ENCODE data around the gene MBOAT7. TPM values are rescaled to one million over a fixed set of nuclear protein-coding genes. Genes with fewer than 3 reads are reported as not detected.
"Not testable (repeated sequence)": the region's sequence is repeated elsewhere in the genome, so short reads cannot be mapped to it uniquely, and the experiment has no call there.

Gene MBOAT7
- total RNA-seq, 1 donor from 2014 or later, result 57.9 TPM

DNA sequence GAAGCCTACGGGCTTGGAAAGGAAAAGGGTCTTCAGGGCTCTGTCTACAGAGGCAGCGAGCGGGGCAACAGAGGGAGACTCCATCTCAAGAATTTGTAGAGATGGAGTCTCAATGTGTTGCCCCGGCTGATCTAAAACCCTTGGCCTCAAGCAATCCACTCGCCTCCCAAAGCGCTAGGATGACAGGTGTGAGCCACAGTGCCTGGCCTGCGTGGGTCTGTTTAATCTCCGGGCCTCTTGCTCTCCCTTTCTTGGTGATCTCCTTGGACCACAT, 19.3 kb upstream of the MBOAT7 start:
- TF ChIP-seq, protein P1, sequence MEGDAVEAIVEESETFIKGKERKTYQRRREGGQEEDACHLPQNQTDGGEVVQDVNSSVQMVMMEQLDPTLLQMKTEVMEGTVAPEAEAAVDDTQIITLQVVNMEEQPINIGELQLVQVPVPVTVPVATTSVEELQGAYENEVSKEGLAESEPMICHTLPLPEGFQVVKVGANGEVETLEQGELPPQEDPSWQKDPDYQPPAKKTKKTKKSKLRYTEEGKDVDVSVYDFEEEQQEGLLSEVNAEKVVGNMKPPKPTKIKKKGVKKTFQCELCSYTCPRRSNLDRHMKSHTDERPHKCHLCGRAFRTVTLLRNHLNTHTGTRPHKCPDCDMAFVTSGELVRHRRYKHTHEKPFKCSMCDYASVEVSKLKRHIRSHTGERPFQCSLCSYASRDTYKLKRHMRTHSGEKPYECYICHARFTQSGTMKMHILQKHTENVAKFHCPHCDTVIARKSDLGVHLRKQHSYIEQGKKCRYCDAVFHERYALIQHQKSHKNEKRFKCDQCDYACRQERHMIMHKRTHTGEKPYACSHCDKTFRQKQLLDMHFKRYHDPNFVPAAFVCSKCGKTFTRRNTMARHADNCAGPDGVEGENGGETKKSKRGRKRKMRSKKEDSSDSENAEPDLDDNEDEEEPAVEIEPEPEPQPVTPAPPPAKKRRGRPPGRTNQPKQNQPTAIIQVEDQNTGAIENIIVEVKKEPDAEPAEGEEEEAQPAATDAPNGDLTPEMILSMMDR (IDR thresholded peaks at IDR 0.05), result no peak
- H3K27ac ChIP-seq, result peak overlapping the region; percentile 92
- DNase-seq (no peak), ATAC-seq (no peak)
- H3K36me3 ChIP-seq, result peaks cover 42% of the 10 kb centered on the region
- intact Hi-C loops (cut with DNase I), result no loop called here
- H3K4me3 ChIP-seq, result no peak overlapping the region
- H3K4me1 ChIP-seq, result peaks cover 68% of the 10 kb centered on the region
- H3K27me3 ChIP-seq, result no peaks in the 10 kb centered on the region
- no peaks in the 10 kb centered on the region for H3K9me3 ChIP-seq

DNA sequence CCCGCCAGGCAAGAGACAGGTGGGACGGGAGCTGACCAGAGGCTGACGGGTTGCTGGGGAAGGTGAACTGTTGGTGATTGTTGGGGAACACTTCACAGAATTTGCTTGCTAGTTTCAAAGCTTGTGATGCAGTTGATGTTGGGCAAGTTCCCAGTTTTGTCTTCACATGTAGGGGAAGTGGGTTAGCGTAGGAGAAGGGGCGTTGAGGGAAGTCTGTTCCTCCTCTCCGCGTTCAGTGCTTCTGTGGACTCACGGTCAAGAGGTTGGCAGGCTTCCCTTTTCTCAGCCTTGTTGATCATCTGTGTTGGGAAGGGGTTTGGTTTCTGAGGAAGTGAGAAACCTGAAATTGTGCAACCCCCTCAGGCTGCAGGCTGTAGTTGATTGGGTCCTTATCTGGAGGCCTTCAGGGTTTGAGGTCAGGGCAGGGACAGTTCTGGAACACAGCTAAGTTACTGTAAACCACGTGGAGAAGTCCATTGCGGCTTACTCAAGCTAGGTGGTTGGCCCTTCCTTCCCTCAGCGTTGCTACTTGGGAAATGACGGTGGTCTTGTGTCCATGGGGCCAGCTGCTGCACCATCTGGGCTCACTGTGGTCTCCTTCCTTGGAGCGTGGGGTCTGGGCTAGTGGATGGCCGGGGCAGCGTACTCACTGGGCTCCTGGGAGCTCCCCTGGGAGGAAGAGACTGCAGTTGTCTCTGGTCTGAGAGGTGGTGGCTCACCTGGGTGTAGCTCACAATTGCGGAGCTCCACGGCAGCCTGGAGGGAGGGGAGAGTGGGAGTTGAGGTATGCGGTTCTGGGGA, 18.8 kb upstream of the MBOAT7 start:
- intact Hi-C loops (cut with DNase I), result no loop called here
- peaks cover 48% of the 10 kb centered on the region for H3K36me3 ChIP-seq
- ATAC-seq, result peak; percentile 79
- H3K9me3 ChIP-seq, result no peaks in the 10 kb centered on the region
- peaks cover 72% of the 10 kb centered on the region for H3K4me1 ChIP-seq
- H3K27ac ChIP-seq, result peak overlapping the region; percentile 92
- H3K4me3 ChIP-seq, result peak overlapping the region; percentile 21
- peak; percentile 87 for DNase-seq
- H3K27me3 ChIP-seq, result no peaks in the 10 kb centered on the region
- TF ChIP-seq, protein P1 (IDR thresholded peaks at IDR 0.05), result no peak

DNA sequence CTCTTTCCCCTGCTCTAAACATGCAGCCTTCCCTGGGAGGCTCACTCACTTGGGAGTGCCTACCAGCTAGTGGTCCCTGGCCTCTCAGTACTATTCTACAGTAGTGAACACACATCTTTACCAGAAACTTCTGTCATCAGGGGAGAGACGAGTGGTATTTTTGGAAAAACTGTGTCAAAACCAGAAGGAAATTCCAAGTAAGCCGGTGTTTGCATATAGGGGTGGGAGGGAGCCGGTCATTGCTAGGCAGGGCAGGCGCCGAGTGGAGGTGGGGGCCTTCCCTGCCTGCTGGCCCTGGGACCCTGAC, 18.2 kb upstream of the MBOAT7 start:
- no peak for DNase-seq
- H3K27me3 ChIP-seq, result no peaks in the 10 kb centered on the region
- H3K9me3 ChIP-seq, result no peaks in the 10 kb centered on the region
- peaks cover 53% of the 10 kb centered on the region for H3K36me3 ChIP-seq
- no peak for ATAC-seq
- H3K4me1 ChIP-seq, result peaks cover 77% of the 10 kb centered on the region
- peak overlapping the region; percentile 21 for H3K4me3 ChIP-seq
- TF ChIP-seq, protein P1 (IDR thresholded peaks at IDR 0.05), result no peak
- intact Hi-C loops (cut with DNase I), result no loop called here
- peak overlapping the region; percentile 92 for H3K27ac ChIP-seq

DNA sequence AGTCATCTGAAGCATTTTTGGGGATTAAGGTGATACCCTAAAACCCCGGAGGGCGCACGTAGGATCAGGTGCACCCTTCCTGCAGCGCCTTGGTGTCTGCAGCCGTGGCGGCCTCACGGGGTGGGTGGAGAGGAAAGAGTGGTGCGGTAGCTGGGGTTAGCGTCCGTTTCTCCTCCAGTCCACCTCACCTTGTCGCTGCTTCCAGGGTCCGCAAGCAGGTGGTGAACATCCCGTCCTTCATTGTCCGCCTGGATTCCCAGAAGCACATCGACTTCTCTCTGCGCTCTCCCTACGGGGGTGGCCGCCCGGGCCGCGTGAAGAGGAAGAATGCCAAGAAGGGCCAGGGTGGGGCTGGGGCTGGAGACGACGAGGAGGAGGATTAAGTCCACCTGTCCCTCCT, 17.8 kb upstream of the MBOAT7 start:
- H3K9me3 ChIP-seq; H3K27me3 ChIP-seq; intact Hi-C loops (cut with DNase I); ATAC-seq: not testable (repeated sequence)
- peak; percentile 78 for DNase-seq
- Histone ChIP-seq H3K4me1 (peaks cover 82% of the 10 kb centered on the region), H3K27ac (peak overlapping the region; percentile 92), H3K36me3 (peaks cover 58% of the 10 kb centered on the region), H3K4me3 (peak overlapping the region; percentile 21)

DNA sequence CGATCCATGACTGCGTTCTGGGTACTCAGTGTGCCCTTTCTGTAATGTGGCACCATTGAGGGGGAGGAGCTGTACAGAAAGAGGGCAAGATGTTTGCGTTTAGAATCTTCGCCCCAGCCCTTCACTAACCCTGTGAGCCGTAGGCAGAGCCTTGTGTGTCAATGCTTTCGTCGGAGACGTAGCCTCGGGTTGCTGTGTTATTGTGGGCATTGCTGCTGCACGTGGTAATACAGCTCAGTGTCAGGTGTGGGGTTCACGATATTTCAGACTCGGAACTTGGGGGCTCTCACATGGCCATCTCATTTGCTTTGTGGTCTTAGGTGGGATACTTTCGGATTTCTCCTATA, 17.4 kb upstream of the MBOAT7 start:
- intact Hi-C loops (cut with DNase I), result no loop called here
- Histone ChIP-seq H3K36me3 (peaks cover 61% of the 10 kb centered on the region), H3K9me3 (no peaks in the 10 kb centered on the region), H3K4me1 (peaks cover 85% of the 10 kb centered on the region), H3K4me3 (peak overlapping the region; percentile 21), H3K27me3 (no peaks in the 10 kb centered on the region), H3K27ac (peak overlapping the region; percentile 92)
- TF ChIP-seq, protein P1 (IDR thresholded peaks at IDR 0.05), result no peak
- no peak for DNase-seq
- ATAC-seq, result no peak

DNA sequence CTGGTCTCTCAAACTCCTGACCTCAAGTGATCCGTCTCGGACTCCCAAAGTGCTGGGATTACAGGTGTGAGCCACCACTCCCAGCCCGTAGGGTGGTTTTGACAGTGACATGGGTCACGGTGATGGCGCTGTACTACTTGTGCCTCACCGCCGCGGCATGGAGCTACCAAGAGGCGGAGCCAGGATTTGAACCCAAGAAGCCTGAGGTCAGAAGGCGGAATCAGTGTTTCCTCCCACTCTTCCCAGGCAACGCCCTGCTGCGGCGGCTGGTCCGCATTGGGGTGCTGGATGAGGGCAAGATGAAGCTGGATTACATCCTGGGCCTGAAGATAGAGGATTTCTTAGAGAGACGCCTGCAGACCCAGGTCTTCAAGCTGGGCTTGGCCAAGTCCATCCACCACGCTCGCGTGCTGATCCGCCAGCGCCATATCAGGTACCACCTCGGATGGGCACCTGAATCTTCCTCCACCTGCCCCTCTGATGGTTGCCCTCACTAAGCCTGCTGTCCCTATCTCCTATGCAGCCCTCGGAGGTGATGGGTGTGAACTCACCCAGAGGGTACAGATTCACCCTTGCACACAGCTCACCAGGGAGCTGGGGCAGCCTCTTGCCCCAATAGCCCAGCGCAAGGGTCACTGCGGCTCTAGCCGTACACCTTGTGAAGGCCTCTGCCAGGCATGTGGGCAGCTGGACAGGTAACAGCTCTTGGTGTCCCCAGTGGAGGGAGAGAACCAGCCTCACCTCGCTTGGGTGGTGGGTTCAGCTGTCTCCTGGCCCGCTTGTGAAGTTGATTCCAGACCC, 16.9 kb upstream of the MBOAT7 start:
- intact Hi-C loops (cut with DNase I), result no loop called here
- Histone ChIP-seq H3K36me3 (peaks cover 67% of the 10 kb centered on the region), H3K27me3 (no peaks in the 10 kb centered on the region), H3K27ac (peak overlapping the region; percentile 92), H3K4me1 (peaks cover 89% of the 10 kb centered on the region), H3K4me3 (peak overlapping the region; percentile 21), H3K9me3 (no peaks in the 10 kb centered on the region)
- TF ChIP-seq, protein P1 (IDR thresholded peaks at IDR 0.05), result no peak
- no peak for ATAC-seq
- DNase-seq, result peak; percentile 71
